GM23248 (cell line): ENCODE results near the gene RASGRP2.

Source experiments
- EZH2 ChIP-seq: fragments of 200-600 bp; sonication (generic); IDR thresholded peaks from 2 replicates; pipeline ENCODE4 v1.6.1; 2018; ENCODE audit warnings: antibody characterized with exemption, mild to moderate bottlenecking; ENCODE audit not compliant: insufficient read depth, poor library complexity, severe bottlenecking
- EZH2phosphoT487 ChIP-seq: fragments of 200-600 bp; sonication (generic); IDR thresholded peaks from 2 replicates; pipeline ENCODE4 v1.6.1; 2018; ENCODE audit warnings: antibody characterized with exemption, moderate library complexity, mild to moderate bottlenecking, low read depth; ENCODE audit not compliant: insufficient read depth

DNA sequence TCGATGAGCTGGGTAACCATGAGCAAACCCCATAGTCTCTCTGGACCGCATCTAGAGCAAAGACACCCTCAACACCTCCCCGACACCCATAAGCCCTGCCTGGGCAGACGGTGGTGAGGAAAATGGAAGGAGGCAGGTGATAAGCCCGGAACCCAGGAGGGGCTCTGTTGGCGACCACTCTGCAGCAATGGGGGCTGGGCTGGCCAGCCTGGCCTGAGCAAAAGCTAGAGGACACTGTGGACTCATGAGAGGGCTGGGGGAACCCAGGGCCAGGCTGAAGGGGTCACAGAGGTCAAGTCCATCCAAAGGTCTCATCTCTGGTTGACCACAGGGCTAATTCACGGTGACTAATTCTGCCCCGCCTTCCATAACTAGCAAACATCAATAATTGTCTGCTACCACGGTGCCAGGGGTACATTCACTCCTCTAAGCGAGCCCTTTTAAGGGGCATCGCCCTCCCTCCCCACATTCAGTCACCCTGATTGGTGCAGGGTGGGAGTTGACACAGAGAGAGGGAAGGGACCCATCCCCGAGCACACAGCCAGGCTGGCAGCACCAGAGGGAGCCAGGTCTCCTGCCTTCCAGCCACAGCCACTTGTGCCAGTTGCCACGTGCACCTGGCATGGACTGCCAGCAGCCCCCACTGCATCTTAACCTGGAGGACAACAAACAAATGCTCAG, 11.9 kb upstream of the RASGRP2 start:
- TF ChIP-seq EZH2 = no peak
- TF ChIP-seq EZH2phosphoT487 = no peak
